Measurements from ENCODE around the gene SYNGAP1.

DNA sequence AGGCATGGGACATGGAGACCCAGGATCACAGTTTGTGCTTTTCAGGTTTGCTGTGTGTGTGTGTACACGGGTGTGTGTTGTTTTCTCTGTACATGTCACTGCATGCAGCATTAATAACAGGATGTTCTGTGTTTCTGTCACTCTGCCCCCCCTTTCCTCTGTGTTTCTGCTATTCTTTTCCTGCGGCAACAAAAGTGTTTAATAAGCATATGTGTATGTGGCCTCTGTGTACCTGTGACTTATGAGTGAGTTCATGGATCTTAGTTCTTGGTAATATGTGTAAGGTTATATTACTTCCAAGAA, 9.8 kb downstream of the SYNGAP1 start:
- TF ChIP-seq, protein P1, sequence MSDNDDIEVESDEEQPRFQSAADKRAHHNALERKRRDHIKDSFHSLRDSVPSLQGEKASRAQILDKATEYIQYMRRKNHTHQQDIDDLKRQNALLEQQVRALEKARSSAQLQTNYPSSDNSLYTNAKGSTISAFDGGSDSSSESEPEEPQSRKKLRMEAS (IDR thresholded peaks at IDR 0.05): no peak
- TF ChIP-seq YY1 (IDR thresholded peaks at IDR 0.05; ENCODE audit: low read depth): no peak
- TF ChIP-seq NFIC (IDR thresholded peaks at IDR 0.05): no peak
- TF ChIP-seq RAD21 (IDR thresholded peaks at IDR 0.05; ENCODE audit: low read depth): no peak
- TF ChIP-seq TCF12 (IDR thresholded peaks at IDR 0.05; ENCODE audit: low read depth): no peak
- TF ChIP-seq, protein P2, sequence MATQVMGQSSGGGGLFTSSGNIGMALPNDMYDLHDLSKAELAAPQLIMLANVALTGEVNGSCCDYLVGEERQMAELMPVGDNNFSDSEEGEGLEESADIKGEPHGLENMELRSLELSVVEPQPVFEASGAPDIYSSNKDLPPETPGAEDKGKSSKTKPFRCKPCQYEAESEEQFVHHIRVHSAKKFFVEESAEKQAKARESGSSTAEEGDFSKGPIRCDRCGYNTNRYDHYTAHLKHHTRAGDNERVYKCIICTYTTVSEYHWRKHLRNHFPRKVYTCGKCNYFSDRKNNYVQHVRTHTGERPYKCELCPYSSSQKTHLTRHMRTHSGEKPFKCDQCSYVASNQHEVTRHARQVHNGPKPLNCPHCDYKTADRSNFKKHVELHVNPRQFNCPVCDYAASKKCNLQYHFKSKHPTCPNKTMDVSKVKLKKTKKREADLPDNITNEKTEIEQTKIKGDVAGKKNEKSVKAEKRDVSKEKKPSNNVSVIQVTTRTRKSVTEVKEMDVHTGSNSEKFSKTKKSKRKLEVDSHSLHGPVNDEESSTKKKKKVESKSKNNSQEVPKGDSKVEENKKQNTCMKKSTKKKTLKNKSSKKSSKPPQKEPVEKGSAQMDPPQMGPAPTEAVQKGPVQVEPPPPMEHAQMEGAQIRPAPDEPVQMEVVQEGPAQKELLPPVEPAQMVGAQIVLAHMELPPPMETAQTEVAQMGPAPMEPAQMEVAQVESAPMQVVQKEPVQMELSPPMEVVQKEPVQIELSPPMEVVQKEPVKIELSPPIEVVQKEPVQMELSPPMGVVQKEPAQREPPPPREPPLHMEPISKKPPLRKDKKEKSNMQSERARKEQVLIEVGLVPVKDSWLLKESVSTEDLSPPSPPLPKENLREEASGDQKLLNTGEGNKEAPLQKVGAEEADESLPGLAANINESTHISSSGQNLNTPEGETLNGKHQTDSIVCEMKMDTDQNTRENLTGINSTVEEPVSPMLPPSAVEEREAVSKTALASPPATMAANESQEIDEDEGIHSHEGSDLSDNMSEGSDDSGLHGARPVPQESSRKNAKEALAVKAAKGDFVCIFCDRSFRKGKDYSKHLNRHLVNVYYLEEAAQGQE (IDR thresholded peaks at IDR 0.05; ENCODE audit: low read depth): no peak
- no peak for TF ChIP-seq EP300 (IDR thresholded peaks at IDR 0.05; ENCODE audit: borderline replicate concordance)
- TF ChIP-seq TAF1 (IDR thresholded peaks at IDR 0.05; ENCODE audit: low read depth): no peak
- TF ChIP-seq TEAD4 (IDR thresholded peaks at IDR 0.05): no peak
- TF ChIP-seq CREB1 (IDR thresholded peaks at IDR 0.05; ENCODE audit: low read depth): no peak
- no peak for TF ChIP-seq EGR1 (IDR thresholded peaks at IDR 0.05)
- TF ChIP-seq, protein P3, sequence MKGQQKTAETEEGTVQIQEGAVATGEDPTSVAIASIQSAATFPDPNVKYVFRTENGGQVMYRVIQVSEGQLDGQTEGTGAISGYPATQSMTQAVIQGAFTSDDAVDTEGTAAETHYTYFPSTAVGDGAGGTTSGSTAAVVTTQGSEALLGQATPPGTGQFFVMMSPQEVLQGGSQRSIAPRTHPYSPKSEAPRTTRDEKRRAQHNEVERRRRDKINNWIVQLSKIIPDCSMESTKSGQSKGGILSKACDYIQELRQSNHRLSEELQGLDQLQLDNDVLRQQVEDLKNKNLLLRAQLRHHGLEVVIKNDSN (IDR thresholded peaks at IDR 0.05): no peak
